PC-3 (cell line): ENCODE data around the gene ENOX2.

ENCODE experiments used
- EZH2 ChIP-seq: fragments of 300-600 bp; sonication (generic); IDR thresholded peaks from one replicate; pipeline ENCODE4 v1.6.1; 2017; ENCODE audit warnings: antibody characterized with exemption, mild to moderate bottlenecking, low read length; ENCODE audit not compliant: unreplicated experiment
- EZH2phosphoT487 ChIP-seq: fragments of 300-600 bp; sonication (generic); IDR thresholded peaks from 2 replicates; pipeline ENCODE4 v1.6.1; 2018; ENCODE audit warnings: mild to moderate bottlenecking, antibody characterized with exemption, low read length, borderline replicate concordance
- TF ChIP-seq, protein P1 (sequence below): fragments of 300-600 bp; sonication (generic); conservative IDR thresholded peaks from 2 replicates; pipeline ENCODE4 v1.5.1; 2017; ENCODE audit warnings: antibody characterized with exemption, low read depth, mild to moderate bottlenecking, low read length

DNA sequence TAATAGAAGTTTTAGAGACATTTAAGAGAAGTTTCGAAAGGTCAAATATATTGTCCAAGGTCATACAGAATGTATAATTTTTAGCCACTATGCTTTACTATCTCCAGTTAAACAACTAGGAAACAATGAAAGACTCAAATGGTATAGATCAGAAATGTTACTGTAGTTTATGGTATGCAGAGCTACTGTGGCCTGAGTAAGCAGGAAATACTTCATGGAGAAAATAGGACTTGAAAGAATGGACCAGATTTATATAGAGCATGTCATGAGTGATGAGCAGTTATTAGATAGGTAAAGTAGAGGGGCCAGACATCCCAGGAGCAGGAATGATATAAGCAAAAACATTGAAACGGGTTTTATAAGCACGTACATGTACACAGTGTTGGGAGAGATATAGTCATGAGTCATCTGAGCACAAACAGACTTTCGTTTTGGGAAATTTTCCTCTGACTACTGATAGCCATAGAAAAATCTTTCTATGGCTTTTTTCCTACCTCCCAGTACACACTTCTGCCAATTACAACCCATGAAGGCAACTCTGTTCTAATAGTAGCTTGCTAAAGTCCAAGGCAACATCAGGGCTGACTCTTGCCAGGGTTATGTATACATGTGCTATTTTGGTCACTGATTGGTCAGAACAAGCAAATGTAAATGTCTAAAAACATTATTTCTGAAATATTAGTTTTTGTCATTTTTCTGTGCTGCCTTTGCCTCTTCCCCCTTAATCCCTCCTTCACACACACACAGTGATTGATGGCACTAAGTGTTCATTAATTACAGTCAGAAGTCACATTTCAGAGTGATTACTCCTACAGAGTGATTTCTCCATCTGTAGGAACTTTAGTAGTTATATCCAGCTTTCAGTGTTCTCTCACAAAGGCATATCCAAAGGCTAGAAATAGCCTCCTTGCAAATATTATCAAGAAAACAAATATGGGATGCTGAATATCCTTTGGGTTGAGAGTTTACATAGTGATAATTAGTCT, 198.7 kb downstream of the ENOX2 start:
- TF ChIP-seq, protein P1, sequence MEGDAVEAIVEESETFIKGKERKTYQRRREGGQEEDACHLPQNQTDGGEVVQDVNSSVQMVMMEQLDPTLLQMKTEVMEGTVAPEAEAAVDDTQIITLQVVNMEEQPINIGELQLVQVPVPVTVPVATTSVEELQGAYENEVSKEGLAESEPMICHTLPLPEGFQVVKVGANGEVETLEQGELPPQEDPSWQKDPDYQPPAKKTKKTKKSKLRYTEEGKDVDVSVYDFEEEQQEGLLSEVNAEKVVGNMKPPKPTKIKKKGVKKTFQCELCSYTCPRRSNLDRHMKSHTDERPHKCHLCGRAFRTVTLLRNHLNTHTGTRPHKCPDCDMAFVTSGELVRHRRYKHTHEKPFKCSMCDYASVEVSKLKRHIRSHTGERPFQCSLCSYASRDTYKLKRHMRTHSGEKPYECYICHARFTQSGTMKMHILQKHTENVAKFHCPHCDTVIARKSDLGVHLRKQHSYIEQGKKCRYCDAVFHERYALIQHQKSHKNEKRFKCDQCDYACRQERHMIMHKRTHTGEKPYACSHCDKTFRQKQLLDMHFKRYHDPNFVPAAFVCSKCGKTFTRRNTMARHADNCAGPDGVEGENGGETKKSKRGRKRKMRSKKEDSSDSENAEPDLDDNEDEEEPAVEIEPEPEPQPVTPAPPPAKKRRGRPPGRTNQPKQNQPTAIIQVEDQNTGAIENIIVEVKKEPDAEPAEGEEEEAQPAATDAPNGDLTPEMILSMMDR = no peak
- TF ChIP-seq EZH2phosphoT487 (no peak), EZH2 (no peak)
